Fibroblast of the aortic adventitia (primary cell): Measurements from ENCODE around the gene MCTP1. TPM values are rescaled to one million over a fixed set of nuclear protein-coding genes. Genes with fewer than 3 reads are reported as not detected.

Source experiments
- DNase-seq: peaks from one replicate; pipeline ENCODE4 v3.0.0-alpha.2; 2010; ENCODE audit warnings: low read depth
- H3K4me3 ChIP-seq: 2 replicates; pipeline ENCODE4 v1.5.1; 2011; ENCODE audit warnings: low read depth, mild to moderate bottlenecking, control low read depth, low read length, moderate library complexity
- total RNA-seq: library from RNA; depleted of rRNA; stranded (reverse); fragments of >200 nt; gene quantifications from 2 replicates; pipeline ENCODE4 v1.2.3, GENCODE V29; 2012; ENCODE audit warnings: low replicate concordance
- TF ChIP-seq, protein P1 (sequence below): IDR thresholded peaks from 2 replicates; pipeline ENCODE4 v1.5.1; 2011; ENCODE audit warnings: mild to moderate bottlenecking, low read length, control low read depth, inconsistent platforms; ENCODE audit not compliant: insufficient read depth

Gene MCTP1
- total RNA-seq, 1 donor = 7.6 TPM

- TF ChIP-seq, protein P1, sequence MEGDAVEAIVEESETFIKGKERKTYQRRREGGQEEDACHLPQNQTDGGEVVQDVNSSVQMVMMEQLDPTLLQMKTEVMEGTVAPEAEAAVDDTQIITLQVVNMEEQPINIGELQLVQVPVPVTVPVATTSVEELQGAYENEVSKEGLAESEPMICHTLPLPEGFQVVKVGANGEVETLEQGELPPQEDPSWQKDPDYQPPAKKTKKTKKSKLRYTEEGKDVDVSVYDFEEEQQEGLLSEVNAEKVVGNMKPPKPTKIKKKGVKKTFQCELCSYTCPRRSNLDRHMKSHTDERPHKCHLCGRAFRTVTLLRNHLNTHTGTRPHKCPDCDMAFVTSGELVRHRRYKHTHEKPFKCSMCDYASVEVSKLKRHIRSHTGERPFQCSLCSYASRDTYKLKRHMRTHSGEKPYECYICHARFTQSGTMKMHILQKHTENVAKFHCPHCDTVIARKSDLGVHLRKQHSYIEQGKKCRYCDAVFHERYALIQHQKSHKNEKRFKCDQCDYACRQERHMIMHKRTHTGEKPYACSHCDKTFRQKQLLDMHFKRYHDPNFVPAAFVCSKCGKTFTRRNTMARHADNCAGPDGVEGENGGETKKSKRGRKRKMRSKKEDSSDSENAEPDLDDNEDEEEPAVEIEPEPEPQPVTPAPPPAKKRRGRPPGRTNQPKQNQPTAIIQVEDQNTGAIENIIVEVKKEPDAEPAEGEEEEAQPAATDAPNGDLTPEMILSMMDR = no peak
- DNase-seq = peak; percentile 22
These were observed 610.2 kb downstream of the MCTP1 start for GRCh38 chr5:94674490-94675382.

DNA sequence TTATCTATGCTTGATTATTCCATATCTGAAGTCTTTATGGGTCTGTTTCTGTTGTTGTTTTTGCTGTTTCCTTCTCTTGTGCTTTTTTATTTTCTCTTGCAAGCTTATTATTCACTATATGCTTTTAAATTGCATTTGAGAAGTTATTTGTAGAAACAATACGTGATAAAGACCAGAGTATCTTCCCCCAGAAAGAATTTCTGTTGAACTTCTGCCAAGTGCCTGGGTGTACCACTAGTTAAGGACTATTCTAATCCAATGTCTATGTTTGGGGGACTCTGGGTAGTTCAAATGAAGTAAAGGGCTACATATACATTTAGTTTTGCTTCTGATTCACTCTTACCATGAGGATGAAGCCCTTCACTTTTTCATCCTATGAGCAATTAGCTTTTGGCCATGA is 612.1 kb downstream of the MCTP1 start:
- DNase-seq = peak; percentile 19
- TF ChIP-seq, protein P1 = no peak
- no peak overlapping the region for H3K4me3 ChIP-seq

More at GRCh38 chr5:94674490-94675382, 610.2 kb downstream of the MCTP1 start:
- H3K4me3 ChIP-seq = no peak overlapping the region

DNA sequence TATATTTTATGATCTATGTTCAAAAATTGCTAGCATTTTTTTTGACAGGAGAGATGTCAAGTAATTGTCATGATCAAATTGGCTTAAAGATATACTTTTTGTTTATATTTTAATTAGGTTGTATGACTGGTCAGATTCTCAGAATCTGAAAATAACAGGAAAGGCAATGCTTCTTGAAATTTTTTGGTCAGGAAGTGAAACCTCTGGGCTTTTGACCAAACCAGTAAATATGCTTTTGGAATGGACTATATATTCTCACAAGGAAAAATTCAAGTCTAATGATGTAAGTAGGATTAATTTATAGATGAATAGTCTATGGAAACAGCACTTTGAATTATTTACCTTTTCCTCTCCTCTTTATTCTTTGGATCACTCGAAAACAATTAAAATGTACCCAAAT is 614.2 kb downstream of the MCTP1 start:
- TF ChIP-seq, protein P1 = no peak
- peak; percentile 35 for DNase-seq
- no peak overlapping the region for H3K4me3 ChIP-seq

GRCh38 chr5:94667937-94668336 is 617.0 kb downstream of the MCTP1 start:
- no peak for DNase-seq
- H3K4me3 ChIP-seq = no peak overlapping the region
- TF ChIP-seq, protein P1 = no peak

DNA sequence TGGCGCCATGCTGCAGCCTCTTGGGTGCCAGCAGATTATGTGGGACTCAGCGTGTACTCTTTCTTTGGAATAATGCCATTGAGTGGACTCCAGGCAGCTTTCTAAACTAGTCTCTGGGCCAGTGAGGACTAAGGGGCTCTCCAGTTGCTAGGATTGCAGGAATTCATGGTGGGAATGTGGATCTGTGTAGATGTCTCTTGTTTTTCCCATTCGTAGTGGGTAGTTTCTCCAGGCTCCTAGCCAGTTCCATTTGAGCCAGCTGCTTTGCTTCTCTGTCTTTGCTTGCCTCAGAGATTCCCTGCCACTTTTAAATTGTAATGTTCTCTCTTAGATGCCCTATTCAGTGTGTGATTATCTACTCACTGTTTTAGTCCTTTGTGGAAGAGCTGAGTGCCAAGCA is 623.8 kb downstream of the MCTP1 start:
- no peak overlapping the region for H3K4me3 ChIP-seq
- no peak for DNase-seq
- TF ChIP-seq, protein P1 = no peak

- no peak for DNase-seq
- TF ChIP-seq, protein P1 = no peak
- H3K4me3 ChIP-seq = no peak overlapping the region
These were observed 624.4 kb downstream of the MCTP1 start for GRCh38 chr5:94660506-94660905.
